H7 (cell line): ENCODE measurements around the gene PIGV. TPM values are rescaled to one million over a fixed set of nuclear protein-coding genes. Genes with fewer than 3 reads are reported as not detected.
A peak's percentile ranks its signal among the peaks of the same experiment; 100 is the strongest.
"Not testable (repeated sequence)": the region's sequence is repeated elsewhere in the genome, so short reads cannot be mapped to it uniquely, and the experiment has no call there.

Source experiments
- DNase-seq: peaks from one replicate; pipeline ENCODE4 v3.0.0; 2012
- H3K27me3 ChIP-seq: 2 replicates; pipeline ENCODE4 v1.6.0; 2011; ENCODE audit warnings: mild to moderate bottlenecking, low read length; ENCODE audit not compliant: control insufficient read depth, insufficient read depth
- H3K36me3 ChIP-seq: replicated peaks from 2 replicates; pipeline ENCODE4 v1.5.1; 2011; ENCODE audit warnings: low read length; ENCODE audit not compliant: control insufficient read depth, insufficient read depth
- H3K4me3 ChIP-seq: 2 replicates; pipeline ENCODE4 v1.5.1; 2011; ENCODE audit warnings: low read depth, mild to moderate bottlenecking, control low read depth, low read length, moderate library complexity; ENCODE audit not compliant: insufficient read depth
- total RNA-seq: library from RNA; depleted of rRNA; stranded (reverse); fragments of >200 nt; shearing (Covaris generic); gene quantifications from 2 replicates; pipeline ENCODE4 v1.2.3, GENCODE V29; 2014

PIGV gene
- total RNA-seq, 1 experiment from 2014 or later, result 28.3 TPM

DNA sequence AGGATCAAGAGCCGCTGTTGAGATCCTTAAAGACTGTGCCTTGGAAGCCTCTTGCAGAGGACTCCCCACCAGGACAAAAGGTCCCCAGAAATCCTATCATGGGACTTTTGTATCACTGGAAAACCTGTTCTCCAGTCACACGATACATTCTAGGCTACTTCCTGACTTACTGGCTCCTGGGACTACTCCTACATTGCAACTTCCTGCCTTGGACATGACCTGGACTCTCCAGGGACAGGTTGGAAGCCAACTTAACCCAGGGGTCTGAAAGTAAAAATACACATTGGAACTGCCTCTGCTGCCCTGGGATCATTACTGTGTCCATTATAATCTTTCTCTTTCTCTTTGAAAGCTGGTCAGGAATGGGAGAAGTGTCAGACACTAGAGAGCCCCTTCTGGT is 9.9 kb downstream of the PIGV start:
- H3K36me3 ChIP-seq, result peaks cover 4% of the 10 kb centered on the region
- no peak for DNase-seq
- no peak overlapping the region for H3K4me3 ChIP-seq
- no peaks in the 10 kb centered on the region for H3K27me3 ChIP-seq

DNA sequence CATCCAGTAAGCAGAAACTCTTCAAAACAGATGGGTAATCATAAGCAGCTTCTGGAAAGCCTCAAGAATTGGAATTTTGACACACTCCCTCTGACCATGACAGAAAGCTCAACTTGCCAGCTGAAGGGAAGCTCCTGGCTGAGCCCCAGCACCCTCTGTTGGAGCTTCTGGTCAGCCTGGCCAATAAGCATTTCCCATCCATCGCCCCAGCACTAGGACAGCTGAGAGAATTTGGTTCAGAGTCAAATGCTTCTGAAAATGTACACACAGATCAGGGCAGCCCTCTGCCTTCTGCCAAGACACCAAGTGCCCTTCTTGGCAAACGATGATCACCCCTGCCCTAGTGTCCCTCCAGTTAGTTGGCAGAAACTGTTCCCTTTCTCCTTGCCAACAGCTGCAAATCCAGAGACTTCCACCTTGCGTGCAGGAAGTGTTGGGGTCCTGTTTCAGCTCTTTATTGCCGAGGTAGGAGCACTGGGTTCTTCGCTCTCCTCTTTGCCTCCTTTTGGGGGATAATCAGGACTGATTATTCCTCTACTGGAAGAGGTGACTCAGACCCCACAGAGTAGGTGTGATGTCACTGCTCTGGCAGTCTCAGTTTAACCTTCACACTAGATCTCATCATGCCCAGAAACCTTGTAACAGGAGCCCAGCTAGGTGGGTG is 11.9 kb downstream of the PIGV start:
- H3K4me3 ChIP-seq, result no peak overlapping the region
- H3K36me3 ChIP-seq, result no peaks in the 10 kb centered on the region
- DNase-seq, result no peak
- no peaks in the 10 kb centered on the region for H3K27me3 ChIP-seq

DNA sequence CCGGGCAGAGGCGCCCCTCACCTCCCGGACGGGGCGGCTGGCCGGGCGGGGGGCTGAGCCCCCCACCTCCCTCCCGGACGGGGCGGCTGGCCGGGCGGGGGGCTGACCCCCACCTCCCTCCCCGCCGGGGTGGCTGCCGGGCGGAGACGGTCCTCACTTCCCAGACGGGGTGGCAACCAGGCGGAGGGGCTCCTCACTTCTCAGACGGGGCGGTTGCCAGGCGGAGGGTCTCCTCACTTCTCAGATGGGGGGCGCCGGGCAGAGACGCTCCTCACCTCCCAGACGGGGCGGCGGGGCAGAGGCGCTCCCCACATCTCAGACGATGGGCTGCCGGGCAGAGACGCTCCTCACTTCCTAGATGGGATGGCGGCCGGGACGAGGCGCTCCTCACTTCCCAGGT is 16.2 kb downstream of the PIGV start:
- not testable (repeated sequence) for H3K4me3 ChIP-seq

GRCh38 chr1:26810105-26810504 is 22.4 kb downstream of the PIGV start:
- H3K36me3 ChIP-seq, H3K4me3 ChIP-seq, H3K27me3 ChIP-seq: not testable (repeated sequence)
- DNase-seq, result peak; percentile 85

More for the DNA sequence above, 16.2 kb downstream of the PIGV start:
- DNase-seq, H3K36me3 ChIP-seq, H3K27me3 ChIP-seq: not testable (repeated sequence)

DNA sequence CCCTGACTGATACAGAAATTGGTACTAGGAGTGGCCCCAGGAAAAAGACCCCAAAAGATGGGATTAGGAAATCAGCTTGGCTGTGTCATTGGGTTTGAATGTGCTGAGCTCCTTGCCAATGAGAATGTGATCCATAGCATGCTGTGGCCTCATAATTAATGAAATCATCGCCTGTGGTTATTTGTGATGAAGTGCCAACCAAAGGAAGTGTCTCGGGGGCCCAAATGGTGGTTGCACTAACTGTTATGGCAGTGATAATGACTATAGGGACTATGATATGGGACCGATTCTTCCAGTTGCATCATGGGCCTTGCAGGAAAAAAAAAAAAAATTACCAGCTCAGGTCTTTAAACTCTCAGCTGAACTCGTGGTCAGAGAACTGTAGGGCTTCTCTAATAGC is 23.3 kb downstream of the PIGV start:
- Histone ChIP-seq H3K4me3 (no peak overlapping the region), H3K27me3 (no peaks in the 10 kb centered on the region), H3K36me3 (no peaks in the 10 kb centered on the region)
- DNase-seq, result no peak

DNA sequence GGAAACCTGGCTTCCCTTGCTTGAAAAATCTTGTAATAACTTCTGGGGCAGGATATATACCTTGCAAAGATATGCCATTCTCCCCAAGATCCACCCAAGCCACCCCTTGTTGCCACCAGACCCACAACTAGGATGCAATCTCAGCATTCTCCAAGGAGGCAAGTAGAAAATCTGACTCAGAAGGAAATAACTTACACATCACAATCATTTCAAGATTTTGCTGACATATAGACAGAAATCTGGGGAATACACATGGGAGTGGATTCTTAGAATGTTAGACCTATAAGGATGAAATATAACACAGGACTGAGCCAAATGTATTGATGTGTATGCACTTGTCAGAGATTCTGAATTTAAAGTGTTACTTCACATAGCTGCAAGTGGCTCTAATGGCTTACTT is 24.0 kb downstream of the PIGV start:
- Histone ChIP-seq H3K4me3 (no peak overlapping the region), H3K27me3 (no peaks in the 10 kb centered on the region), H3K36me3 (no peaks in the 10 kb centered on the region)
- no peak for DNase-seq

GRCh38 chr1:26814377-26814776 is 26.6 kb downstream of the PIGV start:
- Histone ChIP-seq H3K4me3 (no peak overlapping the region), H3K36me3 (no peaks in the 10 kb centered on the region), H3K27me3 (no peaks in the 10 kb centered on the region)
- no peak for DNase-seq

GRCh38 chr1:26814893-26815292 is 27.1 kb downstream of the PIGV start:
- no peak for DNase-seq
- Histone ChIP-seq H3K27me3 (no peaks in the 10 kb centered on the region), H3K36me3 (no peaks in the 10 kb centered on the region), H3K4me3 (no peak overlapping the region)

- Histone ChIP-seq H3K36me3 (no peaks in the 10 kb centered on the region), H3K27me3 (no peaks in the 10 kb centered on the region), H3K4me3 (no peak overlapping the region)
- DNase-seq, result peak; percentile 49
These were observed 33.1 kb downstream of the PIGV start for GRCh38 chr1:26820784-26821269.

DNA sequence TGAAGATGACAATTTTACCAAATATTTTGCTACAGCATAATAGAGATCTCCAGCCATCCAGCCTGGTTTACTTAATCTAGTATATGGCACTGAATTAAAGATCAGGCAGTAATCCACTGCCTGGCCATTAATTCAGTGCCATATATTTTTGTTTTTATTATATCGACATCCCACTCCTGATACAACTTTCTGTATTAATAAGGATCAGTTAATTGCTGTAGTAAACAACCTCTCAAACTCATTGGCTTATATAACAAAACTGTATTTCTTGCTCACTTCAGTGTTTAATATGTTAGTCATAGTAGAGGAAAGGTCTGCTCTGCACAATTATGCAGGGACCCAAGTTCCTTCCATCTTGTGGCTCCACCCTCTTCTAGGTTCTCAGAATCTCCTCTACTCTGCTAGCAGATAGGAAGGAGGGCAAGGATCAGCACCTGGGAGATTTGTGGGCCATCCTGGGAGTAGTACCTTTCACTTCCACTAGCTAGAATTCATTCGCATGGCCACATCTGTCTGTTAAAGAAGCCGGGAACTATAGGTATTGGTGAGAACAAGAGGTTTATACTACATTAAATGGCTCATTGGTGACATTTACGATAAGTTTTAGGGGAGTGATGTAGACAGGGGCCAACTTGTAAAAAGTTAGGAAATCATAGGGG is 35.1 kb downstream of the PIGV start:
- Histone ChIP-seq H3K27me3 (no peaks in the 10 kb centered on the region), H3K4me3 (no peak overlapping the region), H3K36me3 (no peaks in the 10 kb centered on the region)
- peak; percentile 52 for DNase-seq

GRCh38 chr1:26824731-26825130 is 37.0 kb downstream of the PIGV start:
- H3K36me3 ChIP-seq, result no peaks in the 10 kb centered on the region
- DNase-seq, result no peak
- no peaks in the 10 kb centered on the region for H3K27me3 ChIP-seq
- H3K4me3 ChIP-seq, result no peak overlapping the region

DNA sequence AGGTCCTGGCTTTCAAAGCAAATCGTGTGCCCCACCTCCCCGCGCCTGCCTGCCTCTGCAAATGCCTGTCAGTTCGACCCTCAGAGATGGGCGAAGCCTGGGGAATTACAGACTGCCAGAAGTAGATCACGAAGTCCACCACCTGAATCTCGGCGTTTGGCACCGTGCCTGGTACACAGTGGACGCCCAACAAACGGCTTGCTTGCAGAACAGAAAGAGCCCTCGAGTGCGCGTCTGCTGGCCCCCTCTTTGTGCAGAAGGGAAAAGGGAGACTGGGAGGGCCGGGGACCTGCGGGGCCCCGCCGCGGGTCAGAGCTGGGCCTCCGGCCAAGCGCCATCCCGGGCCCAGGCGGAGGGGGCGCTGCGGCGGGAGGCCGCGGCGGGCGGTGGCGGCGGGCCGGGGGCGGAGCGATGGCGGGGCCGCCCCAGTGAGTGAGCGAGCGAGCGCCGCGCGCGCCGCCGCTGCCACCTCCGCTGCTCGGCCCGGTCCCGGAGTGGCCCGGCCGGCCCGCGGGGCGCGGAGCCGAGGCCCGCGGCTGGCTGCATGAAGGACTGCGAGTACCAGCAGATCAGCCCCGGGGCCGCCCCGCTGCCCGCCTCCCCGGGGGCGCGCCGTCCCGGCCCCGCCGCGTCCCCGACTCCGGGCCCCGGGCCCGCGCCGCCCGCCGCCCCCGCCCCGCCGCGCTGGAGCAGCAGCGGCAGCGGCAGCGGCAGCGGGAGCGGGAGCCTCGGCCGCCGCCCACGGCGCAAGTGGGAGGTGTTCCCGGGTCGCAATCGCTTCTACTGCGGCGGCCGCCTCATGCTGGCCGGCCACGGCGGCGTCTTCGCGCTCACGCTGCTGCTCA is 38.7 kb downstream of the PIGV start, which contains the start of gene ZDHHC18:
Gene ZDHHC18 (plus strand): TSS at position 428 of the 845 bp plus-strand sequence. CDS start 117 bp downstream, at position 545.
- H3K4me3 ChIP-seq, result peak within 1 kb of the TSS; percentile 84
- peak; percentile 97 for DNase-seq
- no peaks in the 10 kb centered on the region for H3K36me3 ChIP-seq
- no peaks in the 10 kb centered on the region for H3K27me3 ChIP-seq

DNA sequence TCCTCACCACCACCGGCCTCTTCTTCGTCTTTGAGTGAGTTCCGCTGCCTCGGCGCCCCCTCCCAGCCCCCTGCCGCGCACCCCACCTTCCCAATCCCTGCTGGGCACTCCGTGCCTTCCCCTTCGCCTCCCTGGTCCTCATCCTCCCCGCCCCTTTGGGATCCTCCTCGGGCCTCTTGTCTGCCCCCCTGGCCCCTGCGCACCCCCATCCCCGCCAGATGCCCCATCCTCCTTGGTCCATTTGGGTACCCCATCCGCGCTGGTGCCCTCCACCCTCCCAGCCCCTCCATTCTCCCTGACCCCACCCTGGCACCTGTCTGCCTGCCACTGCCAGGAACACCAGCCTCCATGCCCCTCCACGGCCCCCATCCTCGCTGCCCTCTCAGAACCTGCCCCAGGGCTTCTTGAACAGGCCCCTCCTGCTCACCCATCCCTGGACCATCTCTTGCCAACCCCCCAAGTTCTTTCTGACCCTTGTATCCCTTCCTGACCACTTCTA is 39.4 kb downstream of the PIGV start:
- DNase-seq, result no peak
- H3K4me3 ChIP-seq, result peak overlapping the region; percentile 84

DNA sequence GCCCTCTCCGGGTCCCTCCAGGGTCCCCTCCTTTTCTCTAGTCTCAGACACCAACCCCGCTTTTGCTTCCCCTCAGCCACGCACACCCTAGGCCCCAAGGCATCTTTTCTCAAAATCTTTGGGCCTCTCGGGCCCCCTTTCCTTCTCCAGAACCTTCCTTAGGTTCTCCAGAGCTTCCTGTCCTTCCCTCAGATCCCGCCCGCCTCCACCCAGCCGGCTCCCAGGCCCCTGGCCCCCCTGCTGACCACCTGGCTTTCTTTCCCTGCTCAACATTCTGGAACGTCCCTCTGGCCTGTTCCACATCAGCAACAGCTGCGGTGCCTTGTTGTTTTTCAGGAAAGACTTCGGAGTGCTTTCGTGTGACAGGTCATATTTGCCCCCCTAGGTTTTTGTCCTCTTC is 39.9 kb downstream of the PIGV start:
- Histone ChIP-seq H3K36me3 (peaks cover 2% of the 10 kb centered on the region), H3K27me3 (no peaks in the 10 kb centered on the region), H3K4me3 (peak overlapping the region; percentile 84)
- peak; percentile 70 for DNase-seq

More for the DNA sequence above, 39.4 kb downstream of the PIGV start:
- no peaks in the 10 kb centered on the region for H3K27me3 ChIP-seq
- no peaks in the 10 kb centered on the region for H3K36me3 ChIP-seq
